Endothelial cell of umbilical vein (primary cell): ENCODE measurements around the gene ZNF385D.

Experiments used
- CTCF ChIP-seq, 2 donors: IDR thresholded peaks; 1 replicate in 1 of 2; 2 replicates in 1 of 2; pipeline ENCODE4 v1.5.1; 2011; ENCODE audit warnings: low read length in 2 of 2, mild to moderate bottlenecking in 2 of 2, moderate library complexity in 2 of 2, control low read depth in 1 of 2, inconsistent platforms in 1 of 2, low read depth in 1 of 2; ENCODE audit not compliant: insufficient read depth in 1 of 2; ENCODE audit errors: extremely low read depth in 1 of 2
- EZH2 ChIP-seq: IDR thresholded peaks from 2 replicates; pipeline ENCODE4 v1.6.1; 2012; ENCODE audit warnings: borderline replicate concordance, low read depth, mild to moderate bottlenecking, moderate library complexity, low read length, inconsistent platforms; ENCODE audit not compliant: severe bottlenecking
- POLR2A ChIP-seq: IDR thresholded peaks from 2 replicates; pipeline ENCODE4 v1.6.1; 2012; ENCODE audit warnings: low read depth, mild to moderate bottlenecking, control low read depth, low read length

GRCh38 chr3:21435871-21436270 lies 315.1 kb downstream of the ZNF385D start:
- TF ChIP-seq CTCF (IDR thresholded peaks at IDR 0.05; ENCODE audit: extremely low read depth in 1 of 2, insufficient read depth in 1 of 2, low read depth in 1 of 2, low read length in 2 of 2) (no peak), EZH2 (no peak), POLR2A (no peak)
